Measurements from ENCODE around the gene TEX11.

DNA sequence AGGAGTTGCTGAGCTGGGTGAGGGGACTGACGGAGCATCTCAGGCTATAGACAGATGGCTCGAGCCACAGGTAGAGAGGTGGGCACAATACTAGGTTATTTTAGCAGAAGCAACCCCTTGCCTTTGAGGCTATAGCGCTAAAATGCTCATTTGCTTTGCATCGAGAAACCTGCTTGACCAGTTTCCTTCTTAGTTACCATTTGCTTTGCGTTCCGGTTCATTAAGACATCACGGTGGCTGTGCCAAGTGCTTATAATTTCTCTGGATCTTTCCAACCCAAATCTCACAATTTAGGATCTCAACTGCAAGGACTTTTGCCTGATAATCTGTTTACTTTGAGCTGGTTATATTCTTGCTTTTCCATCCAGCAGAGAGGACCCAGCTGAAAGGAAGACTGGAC is 423.0 kb downstream of the TEX11 start:
- TF ChIP-seq EZH2phosphoT487 (IDR thresholded peaks at IDR 0.05; ENCODE audit: insufficient read depth, low read depth): no peak
- TF ChIP-seq EZH2 (IDR thresholded peaks at IDR 0.05; ENCODE audit: insufficient read depth, poor library complexity, severe bottlenecking): no peak

Data from GM23248 (cell line).